Thymus (tissue), 14 donors: ENCODE data around the gene RBMY1A1. TPM values are rescaled to one million over a fixed set of nuclear protein-coding genes. Genes with fewer than 3 reads are reported as not detected.
"Not testable (repeated sequence)": the region's sequence is repeated elsewhere in the genome, so short reads cannot be mapped to it uniquely, and the experiment has no call there.

Source experiments
- DNase-seq, 9 donors: peaks; one replicate each; pipeline ENCODE4 v3.0.0-alpha.2; 2013; ENCODE audit warnings: low spot score in 9 of 9, low read depth in 6 of 9, missing footprints in 1 of 9
- H3K27ac ChIP-seq, 2 donors: one replicate each; pipeline ENCODE4 v1.5.1; 2013; ENCODE audit warnings: control low read depth in 1 of 2, low read depth in 1 of 2, low read length in 1 of 2, mild to moderate bottlenecking in 1 of 2, moderate library complexity in 1 of 2
- H3K27me3 ChIP-seq, 2 donors: one replicate each; pipeline ENCODE4 v1.5.1; 2013; ENCODE audit warnings: low read length in 1 of 2; ENCODE audit not compliant: control insufficient read depth in 2 of 2, insufficient read depth in 1 of 2
- H3K36me3 ChIP-seq, 2 donors: one replicate each; pipeline ENCODE4 v1.5.1; 2013; ENCODE audit warnings: low read length in 1 of 2, mild to moderate bottlenecking in 1 of 2, moderate library complexity in 1 of 2; ENCODE audit not compliant: control insufficient read depth in 2 of 2, insufficient read depth in 2 of 2
- H3K4me1 ChIP-seq, 2 donors: one replicate each; pipeline ENCODE4 v1.5.1; 2013; ENCODE audit warnings: low read length in 2 of 2; ENCODE audit not compliant: control insufficient read depth in 2 of 2, insufficient read depth in 2 of 2
- H3K4me3 ChIP-seq, 2 donors: one replicate each; pipeline ENCODE4 v1.5.1; 2013; ENCODE audit warnings: low read length in 2 of 2, control low read depth in 1 of 2, mild to moderate bottlenecking in 1 of 2
- H3K9me3 ChIP-seq, 2 donors: one replicate each; pipeline ENCODE4 v1.5.1; 2013; ENCODE audit warnings: low read length in 1 of 2, mild to moderate bottlenecking in 1 of 2; ENCODE audit not compliant: control insufficient read depth in 2 of 2, insufficient read depth in 1 of 2
- WGBS: extraction: QIAGEN DNeasy Blood & Tissue Kit; methylation state at CpG from one replicate; pipeline ENCODE4 v1.1.7; 2013; 5-methylcytosine and 5-hydroxymethylcytosine counted together
- long read RNA-seq, 10 donors: transcript quantifications; one replicate each; lab custom pipeline, GENCODE V29; 2026
- polyA plus RNA-seq: library from polyadenylated mRNA; stranded (reverse); fragments of 200-250 nt; gene quantifications from one replicate; pipeline ENCODE4 v1.2.3, GENCODE V29; 2013
- total RNA-seq: library from RNA; stranded (reverse); fragments of 120-200 nt; gene quantifications from one replicate; pipeline ENCODE4 v1.2.4, GENCODE V29; 2013
- donor health status: healthy.

RBMY1A1 gene
- total RNA-seq (not detected), polyA plus RNA-seq (not detected)
- long read RNA-seq, donor 1 = 0 reads
- long read RNA-seq, donor 2 = 0 reads
- long read RNA-seq, donor 3 = 0 reads
- long read RNA-seq, donor 4 = 0 reads
- long read RNA-seq, donor 5 = 0 reads
- long read RNA-seq, donor 6 = 0 reads
- long read RNA-seq, donor 7 = 0 reads
- long read RNA-seq, donor 8 = 0 reads
- long read RNA-seq, donor 9 = 0 reads
- long read RNA-seq, donor 10 = 0 reads

GRCh38 chrY:21534579-21534978 is at the start of gene RBMY1A1:
Gene RBMY1A1 (plus strand): TSS chrY:21534879. CDS start chrY:21536892, 2,013 bp downstream.
- H3K27me3 ChIP-seq, H3K9me3 ChIP-seq, DNase-seq, H3K4me3 ChIP-seq, H3K4me1 ChIP-seq, H3K36me3 ChIP-seq, H3K27ac ChIP-seq: not testable (repeated sequence)
- WGBS = no CpG with 5 or more reads among the region's 28 CpGs

DNA sequence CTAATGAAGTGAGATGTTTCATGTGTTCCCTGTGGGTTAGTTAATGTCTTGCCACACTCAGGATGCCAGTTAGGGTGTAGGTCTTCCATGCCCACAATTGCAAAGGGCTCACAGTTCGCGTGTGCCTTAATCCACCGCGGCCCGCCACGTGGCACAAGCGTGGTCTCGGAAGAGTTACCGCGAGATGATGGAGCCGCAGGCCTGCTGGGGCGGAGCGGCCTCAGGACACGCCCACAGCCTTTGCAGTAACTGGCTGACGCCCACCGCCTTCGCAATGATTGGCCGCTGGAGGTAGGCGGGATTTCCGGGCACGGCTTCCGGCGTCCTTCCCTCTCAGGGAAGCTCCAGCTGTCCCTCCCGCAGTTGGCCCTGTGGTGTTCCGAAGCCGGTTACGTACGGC is 23.6 kb upstream of the RBMY1A1 start, which contains the start of gene RBMY1B:
TSS of gene RBMY1B (plus strand) at position 301 of the 400 bp plus-strand sequence. CDS start 2,013 bp downstream, outside the sequence.
- H3K4me3 ChIP-seq, H3K9me3 ChIP-seq, DNase-seq, H3K36me3 ChIP-seq, H3K4me1 ChIP-seq, H3K27me3 ChIP-seq, H3K27ac ChIP-seq: not testable (repeated sequence)
- no CpG with 5 or more reads among the region's 28 CpGs for WGBS

DNA sequence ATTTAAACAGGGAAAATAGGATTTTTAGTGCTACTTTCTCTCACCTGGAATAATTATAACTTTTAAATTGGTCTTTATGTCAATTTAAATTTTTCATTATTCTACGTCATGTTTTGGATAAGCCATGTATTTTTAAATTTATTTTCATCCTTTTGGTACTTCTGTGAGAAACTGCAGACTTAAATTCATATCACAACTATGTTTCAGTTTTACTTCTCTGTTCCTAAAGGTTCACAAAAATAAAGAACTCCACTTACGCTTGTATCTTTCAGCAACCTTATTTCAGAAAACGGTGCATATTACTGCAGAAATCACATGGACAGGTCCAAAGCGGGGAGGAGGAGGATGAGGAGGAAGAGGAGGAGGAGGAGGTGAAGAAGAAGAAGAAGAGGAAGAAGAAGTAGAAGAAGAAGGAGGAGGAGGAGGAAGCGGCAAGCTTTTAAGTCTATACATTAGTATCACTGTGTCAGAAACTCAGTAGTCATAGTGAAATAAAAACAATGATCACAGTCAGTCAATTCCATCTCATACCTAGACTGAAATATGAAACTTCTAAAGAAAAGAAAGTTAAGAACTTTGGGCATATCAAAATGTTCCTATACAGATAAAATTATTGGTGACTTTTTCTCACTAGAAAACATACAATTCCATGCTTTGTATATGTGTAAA is 24.8 kb downstream of the RBMY1A1 start:
- H3K27ac ChIP-seq, DNase-seq, H3K4me3 ChIP-seq, H3K4me1 ChIP-seq, H3K36me3 ChIP-seq, H3K27me3 ChIP-seq, H3K9me3 ChIP-seq: not testable (repeated sequence)
- no CpG with 5 or more reads among the region's 5 CpGs for WGBS

- no peaks in the 10 kb centered on the region for H3K4me1 ChIP-seq
Observed at GRCh38 chrY:21585449-21585848, 50.8 kb downstream of the RBMY1A1 start.

GRCh38 chrY:21586454-21586853 is 51.8 kb downstream of the RBMY1A1 start:
- not testable (repeated sequence) for H3K4me1 ChIP-seq

More at GRCh38 chrY:21585449-21585848, 50.8 kb downstream of the RBMY1A1 start:
- Histone ChIP-seq H3K36me3 (no peaks in the 10 kb centered on the region), H3K27me3 (no peaks in the 10 kb centered on the region), H3K4me3 (no peak overlapping the region), H3K9me3 (no peaks in the 10 kb centered on the region), H3K27ac (no peak overlapping the region)
- no peak for DNase-seq
- WGBS = 92% methylated on average over 6 of the region's 6 CpGs

GRCh38 chrY:21592059-21592458 is 57.4 kb downstream of the RBMY1A1 start:
- DNase-seq = no peak
- no peaks in the 10 kb centered on the region for H3K36me3 ChIP-seq
- H3K9me3 ChIP-seq = no peaks in the 10 kb centered on the region
- H3K27me3 ChIP-seq = no peaks in the 10 kb centered on the region
- H3K27ac ChIP-seq = no peak overlapping the region
- WGBS = 72% methylated on average over 6 of the region's 6 CpGs
- H3K4me3 ChIP-seq = no peak overlapping the region
- no peaks in the 10 kb centered on the region for H3K4me1 ChIP-seq

More at GRCh38 chrY:21586454-21586853, 51.8 kb downstream of the RBMY1A1 start:
- 95% methylated on average over 6 of the region's 6 CpGs for WGBS
- not testable (repeated sequence) for H3K27ac ChIP-seq, H3K36me3 ChIP-seq, H3K27me3 ChIP-seq, DNase-seq, H3K9me3 ChIP-seq, H3K4me3 ChIP-seq

DNA sequence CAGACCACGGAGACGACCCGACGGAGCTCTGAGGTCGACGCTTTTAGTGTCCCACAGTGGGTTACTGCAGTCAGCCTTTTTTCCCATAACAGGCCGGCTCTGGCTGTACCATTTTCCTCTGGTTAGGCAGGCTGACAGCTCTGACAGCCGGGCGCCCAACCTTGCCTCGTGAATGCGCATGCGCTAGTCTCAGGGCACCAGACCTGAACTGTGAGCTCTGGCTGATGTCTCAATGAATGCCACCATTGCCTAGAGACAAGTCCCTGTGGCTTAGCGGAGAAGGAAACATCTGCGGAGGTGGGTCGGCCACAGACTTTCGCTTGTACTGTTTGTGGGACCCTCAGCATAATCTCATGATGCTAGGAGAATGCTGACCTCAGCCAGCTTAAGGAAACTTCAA is 61.6 kb downstream of the RBMY1A1 start:
- H3K4me1 ChIP-seq, H3K9me3 ChIP-seq, DNase-seq, H3K4me3 ChIP-seq, H3K27ac ChIP-seq, H3K36me3 ChIP-seq, H3K27me3 ChIP-seq: not testable (repeated sequence)
- 57% methylated on average over 16 of the region's 16 CpGs for WGBS

Other genes with a start within 250 kb of the RBMY1A1 start
- not detected for gene RBMY1B, start 23.5 kb upstream of the RBMY1A1 start, total RNA-seq
- not detected for gene RBMY1B, start 23.5 kb upstream of the RBMY1A1 start, polyA plus RNA-seq